Activated T-cell treated with anti-CD3 and anti-CD28 coated beads for 4 hours (primary cell): ENCODE measurements around the gene GXYLT2.

Experiments
- DNase-seq: peaks from one replicate; pipeline ENCODE4 v3.0.0-alpha.2; 2020

GXYLT2 gene, protein sequence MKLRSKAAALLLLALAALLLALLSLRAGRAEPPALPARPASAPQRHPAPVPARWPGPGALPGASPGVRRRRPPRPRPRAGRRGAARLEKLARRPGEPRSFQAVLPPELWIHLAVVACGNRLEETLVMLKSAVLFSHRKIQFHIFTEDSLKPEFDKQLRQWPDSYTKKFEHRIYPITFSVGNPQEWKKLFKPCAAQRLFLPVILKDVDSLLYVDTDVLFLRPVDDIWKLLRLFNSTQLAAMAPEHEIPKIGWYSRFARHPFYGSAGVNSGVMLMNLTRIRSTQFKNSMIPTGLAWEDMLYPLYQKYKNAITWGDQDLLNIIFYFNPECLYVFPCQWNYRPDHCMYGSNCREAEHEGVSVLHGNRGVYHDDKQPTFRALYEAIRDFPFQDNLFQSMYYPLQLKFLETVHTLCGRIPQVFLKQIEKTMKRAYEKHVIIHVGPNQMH

DNA sequence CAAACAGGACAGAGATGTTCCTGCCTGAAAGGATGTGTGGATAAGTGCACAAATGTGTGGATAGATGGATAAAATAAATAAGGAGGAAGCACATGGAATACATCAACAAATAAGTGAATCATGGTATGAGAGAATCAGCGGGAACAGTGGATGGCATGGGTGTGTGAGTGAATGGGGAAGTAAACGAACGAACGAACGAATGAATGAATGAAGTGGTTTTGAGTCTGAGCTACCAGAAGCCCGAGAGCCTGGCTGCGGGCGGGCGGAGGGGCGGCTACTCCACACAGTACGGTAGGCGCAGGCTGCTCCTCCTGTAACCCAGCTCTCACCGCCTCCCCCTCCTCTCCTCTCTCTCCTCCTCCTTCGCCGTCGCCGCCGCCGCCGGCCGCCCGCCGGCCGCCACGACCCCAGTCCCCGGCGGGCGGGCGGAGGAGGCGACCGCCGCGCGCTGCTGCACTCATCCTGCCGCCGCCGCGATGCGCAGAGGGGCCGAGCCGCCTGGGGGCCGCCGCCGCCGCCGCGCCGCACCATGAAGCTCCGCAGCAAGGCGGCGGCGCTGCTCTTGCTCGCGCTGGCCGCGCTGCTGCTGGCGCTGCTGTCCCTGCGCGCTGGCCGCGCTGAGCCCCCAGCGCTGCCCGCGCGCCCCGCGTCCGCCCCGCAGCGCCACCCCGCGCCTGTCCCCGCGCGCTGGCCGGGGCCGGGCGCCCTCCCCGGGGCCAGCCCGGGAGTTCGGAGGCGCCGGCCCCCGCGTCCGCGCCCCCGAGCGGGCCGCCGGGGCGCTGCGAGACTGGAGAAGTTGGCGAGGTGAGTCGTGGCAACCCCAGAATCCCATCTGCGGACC lies at the start of gene GXYLT2:
Gene GXYLT2 (plus strand): TSS at position 342 of the 841 bp plus-strand sequence. CDS start 188 bp downstream, at position 530.
- no peak for DNase-seq

DNA sequence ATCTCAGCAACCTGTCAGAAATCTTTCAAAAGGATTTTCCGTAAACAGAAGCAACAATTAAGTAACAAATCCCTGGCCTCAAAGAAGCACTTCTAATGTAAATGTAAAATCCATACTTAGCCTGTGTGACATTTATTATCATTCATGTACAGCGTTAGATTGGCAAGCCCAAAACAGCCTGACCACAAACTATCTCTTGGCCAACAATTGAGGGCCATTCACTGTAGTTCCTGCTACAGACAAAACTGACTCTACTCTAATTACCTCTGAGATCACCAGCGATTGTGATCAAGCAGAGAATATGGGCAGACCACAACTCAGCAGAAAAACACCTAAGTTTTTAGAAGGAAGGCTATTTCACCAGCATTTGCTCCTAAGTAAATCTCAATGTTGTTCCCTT lies 48.8 kb upstream of the GXYLT2 start:
- no peak for DNase-seq

DNA sequence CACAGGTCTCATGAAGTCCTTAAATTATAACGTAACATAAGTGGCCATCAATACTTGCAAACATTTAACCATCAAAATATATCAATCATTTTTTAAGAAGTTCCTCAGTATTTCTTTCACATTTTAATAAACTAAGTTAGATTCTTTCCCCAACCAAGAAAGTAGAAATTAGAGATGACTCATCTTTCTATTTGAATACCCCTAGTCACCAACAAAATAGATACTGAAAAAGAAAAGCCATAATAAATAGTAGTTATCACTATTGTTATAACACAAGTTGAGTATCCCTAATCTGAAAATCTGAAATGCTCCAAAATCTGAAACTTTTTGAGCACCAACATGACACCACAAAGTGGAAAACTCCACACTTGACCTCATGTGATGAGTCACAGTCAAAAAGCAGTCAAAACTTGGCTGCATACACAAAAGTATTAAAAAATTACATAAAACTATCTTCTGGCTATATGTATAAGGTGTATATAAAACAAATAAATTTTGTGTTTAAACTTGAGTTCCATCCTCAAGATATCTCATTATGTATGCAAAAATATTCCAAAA lies 43.3 kb upstream of the GXYLT2 start:
- no peak for DNase-seq

DNA sequence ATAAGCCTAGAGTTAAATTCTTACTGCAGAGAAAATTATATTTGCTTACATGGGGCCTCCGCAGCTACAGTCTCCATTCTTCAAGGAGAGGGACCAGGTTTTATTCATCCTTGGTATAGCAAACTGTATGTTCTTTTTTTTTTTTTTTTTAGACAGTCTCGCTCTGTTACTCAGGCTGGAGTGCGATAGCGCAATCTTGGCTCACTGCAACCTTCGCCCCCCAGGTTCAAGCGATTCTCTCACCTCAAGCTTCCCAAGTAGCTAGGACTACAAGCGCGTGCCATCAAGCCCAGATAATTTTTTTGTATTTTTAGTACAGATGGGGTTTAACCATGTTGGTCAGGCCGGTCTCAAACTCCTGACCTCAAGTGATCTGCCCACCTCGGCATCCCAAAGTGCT lies 41.7 kb upstream of the GXYLT2 start:
- no peak for DNase-seq

DNA sequence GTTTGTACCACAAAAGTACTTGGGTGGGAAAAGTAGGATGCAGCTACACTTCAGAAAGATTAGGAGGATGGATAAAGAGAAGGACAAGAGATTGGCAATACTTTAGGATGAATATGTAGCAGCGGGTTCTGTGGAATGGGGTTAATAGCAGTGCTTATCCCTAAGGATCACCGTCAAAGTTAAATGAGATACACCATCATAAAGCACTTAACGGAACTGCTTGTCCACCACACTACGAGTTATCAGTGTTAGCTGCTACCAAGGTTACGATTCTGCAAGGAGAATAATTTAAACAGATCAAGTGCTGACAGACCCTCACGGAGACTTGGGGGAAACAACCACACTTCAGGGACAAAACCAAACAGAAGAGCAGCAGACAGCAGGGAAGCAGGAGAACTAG lies 40.6 kb upstream of the GXYLT2 start:
- DNase-seq, result no peak

DNA sequence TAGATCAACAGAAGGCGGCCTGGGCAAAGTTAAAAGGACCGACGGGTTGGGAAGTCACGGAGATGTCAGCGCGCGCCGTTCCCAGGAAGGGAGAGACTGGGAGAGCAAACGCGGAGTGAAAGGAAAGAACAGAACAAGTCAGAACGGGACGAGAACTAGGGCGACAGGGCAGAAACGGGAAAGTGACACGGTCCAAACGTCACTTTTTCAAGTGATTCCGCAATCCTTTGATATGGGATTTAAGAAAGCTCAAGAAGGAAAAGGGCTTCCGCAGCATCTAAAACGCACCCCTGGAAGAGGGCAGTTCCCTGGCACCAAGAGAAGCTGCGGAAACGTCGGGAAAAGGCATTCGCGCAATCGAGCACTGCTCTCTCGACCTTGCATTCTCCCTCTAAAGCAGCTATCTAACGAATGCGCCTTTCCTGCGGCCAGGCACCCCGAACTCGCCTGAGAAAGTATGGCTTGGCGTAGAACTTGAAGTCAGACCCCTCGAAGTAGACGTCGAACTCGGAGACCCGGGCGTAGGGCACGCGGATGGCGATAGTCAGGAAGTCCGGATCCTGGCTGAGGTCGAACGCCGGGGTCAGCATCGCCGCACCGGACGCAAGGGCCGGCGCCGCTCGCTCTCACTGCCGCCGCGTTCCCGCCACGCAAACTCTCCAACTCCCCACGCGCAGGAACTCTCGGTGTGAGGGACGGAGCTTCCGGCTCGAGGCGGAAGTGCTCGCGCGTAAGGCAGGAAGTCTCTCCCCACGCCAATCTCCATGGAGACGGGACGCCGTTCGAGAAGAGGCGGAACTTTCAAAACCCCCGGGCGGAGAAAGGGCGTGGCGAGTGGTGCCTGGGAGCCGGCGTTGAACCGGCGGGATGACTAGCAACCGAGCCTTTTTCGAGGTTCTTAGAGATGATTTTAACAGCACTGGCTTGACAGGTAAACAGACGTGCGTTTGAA lies 39.8 kb upstream of the GXYLT2 start, which contains the start of gene SHQ1:
Gene SHQ1 (minus strand): TSS at position 695 of the 952 bp plus-strand sequence. CDS start 105 bp downstream, at position 590.
- DNase-seq, result peak; percentile 97

DNA sequence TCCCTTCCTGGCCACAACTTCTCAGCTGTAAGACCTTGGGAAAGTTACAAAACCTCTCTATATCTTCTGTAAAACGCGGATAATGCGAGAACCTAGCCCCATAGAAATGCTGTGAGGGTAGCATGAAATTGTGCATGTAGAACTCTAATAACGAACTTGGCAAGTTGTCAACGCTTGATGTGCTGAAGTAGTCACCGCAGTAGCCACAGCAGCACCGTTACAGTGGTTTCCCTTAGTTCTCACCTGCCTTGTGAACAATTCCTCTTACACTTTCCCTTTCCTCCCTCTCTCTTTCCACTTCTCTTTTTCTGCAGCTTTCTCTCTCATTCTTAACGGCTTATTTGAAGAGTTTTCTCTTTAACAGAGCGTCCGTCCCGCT lies 39.2 kb upstream of the GXYLT2 start:
- peak; percentile 4 for DNase-seq

DNA sequence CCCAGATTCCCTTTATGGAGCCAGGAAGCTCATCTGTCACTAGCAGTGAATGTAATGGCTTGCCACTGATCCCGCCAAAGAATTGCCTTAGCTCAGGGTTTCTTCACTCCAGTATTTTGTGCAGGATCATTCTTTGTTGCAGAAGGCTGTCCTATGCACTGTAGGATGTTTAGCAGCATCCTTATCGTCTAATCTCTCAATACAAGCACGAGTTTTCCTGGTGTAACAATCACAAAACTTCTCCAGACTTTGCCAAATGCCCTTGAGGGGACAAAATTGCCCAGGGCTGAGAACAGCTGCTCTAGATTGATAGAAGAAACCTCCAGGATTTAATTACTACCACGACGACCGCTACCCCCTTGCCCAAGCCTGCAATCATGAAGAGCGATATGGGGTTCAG lies 32.8 kb upstream of the GXYLT2 start:
- DNase-seq, result no peak

DNA sequence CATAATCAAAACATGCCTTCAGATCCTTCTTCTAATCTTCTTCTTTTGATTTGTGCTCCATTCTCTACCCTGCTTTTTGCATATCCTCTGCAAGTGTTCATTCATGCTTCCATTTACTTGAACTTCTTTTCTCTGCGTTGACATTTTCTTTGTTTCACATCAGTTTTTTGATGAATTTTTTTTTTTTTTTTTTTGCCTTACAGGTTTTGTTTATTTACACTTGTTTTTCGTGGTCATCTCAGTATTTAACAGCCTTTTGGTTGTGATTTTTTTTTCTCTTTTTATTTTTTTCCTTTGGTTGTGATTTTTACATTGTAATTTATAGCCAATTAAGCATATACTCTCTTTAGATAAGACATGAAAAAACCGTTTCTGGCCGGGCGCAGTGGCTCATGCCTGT lies 27.8 kb upstream of the GXYLT2 start:
- DNase-seq, result no peak

DNA sequence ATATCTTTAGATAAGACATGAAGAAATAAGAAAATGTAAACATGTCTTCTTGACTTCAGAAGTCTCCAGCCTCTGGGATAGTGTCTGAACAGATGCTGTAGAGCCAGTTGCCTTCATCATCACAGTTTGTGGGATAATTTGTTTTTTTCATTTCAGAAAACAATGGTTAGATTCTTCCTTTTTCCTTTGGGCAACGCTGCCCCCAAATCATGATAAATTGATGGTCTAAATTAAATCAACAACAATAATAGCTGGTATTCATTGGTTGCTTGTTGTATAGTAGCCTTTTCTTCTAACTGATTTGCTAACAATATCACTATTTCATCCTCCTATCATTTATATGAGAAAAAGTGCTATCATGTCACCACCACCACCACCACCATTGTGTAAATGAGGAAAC lies 27.0 kb upstream of the GXYLT2 start:
- DNase-seq, result no peak

DNA sequence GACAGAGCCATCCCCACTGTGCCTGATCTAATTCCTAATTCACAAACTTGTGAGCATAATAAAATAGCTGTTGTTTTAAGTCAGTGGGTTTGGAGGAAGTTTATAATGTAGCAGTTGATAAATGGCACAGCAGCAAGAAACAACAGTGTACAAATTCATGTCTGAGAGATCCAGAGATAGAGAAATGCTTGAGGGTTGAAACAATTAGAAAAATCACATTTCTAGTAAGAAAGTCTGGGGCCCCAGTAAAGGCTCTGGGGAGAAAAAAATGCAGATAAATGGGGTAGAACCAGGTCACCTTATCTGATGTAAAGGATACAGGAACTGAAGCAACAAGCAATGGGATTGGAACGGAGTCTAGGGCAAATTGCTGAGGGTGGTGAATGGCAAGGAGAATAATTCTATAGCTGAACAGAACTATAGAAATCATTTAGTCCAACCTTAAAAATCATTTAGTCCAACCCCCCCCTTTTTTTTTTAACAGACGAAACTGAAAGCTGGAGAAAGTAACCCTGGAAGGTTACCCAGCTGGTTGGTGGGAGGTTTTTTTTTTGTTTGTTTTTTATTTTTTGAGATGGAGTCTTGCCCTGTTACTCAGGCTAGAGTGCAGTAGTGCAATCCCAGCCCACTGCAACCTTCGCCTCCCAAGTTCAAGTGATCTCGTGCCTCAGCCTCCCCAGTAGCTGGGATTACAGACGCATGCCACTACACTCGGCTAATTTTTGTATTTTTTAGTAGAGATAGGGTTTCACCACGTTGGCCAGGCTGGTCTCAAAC lies 25.3 kb upstream of the GXYLT2 start:
- no peak for DNase-seq

DNA sequence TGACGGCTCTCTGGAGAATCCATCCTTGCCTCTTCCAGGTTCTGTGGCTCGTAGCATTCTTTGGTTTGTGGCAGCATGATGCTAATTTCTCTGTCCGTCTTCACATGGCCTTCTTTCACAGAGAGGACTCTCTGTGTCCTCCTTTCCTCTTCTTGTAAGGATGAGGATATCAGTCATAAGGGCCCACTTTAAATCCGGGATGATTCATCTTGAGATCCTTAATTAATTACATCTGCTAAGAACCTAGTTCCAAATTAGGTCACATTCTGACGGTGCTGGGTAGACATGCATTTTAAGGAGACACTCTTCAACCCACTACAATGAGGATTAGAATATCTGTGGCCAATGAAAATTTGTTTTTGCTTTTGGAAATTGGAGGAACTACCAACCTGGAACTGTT lies 15.7 kb upstream of the GXYLT2 start:
- DNase-seq, result no peak

DNA sequence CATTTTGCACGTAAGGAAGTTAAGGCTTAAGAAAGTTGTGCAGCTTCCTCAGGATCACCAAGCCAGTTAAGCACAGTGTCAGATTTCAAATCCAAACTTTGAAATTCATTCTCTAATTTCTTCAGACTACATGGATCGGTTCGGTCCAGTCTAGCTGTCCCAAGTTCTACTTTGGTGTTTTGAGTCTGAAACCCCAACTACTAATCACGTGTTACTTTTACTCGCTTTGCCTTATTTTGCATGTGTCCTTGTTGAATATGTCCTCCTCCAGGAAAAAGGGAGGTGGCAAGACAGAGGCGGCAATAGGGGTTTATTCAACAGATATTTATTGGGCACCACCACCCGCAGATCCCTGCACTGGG lies 522 bp upstream of the GXYLT2 start:
- no peak for DNase-seq

DNA sequence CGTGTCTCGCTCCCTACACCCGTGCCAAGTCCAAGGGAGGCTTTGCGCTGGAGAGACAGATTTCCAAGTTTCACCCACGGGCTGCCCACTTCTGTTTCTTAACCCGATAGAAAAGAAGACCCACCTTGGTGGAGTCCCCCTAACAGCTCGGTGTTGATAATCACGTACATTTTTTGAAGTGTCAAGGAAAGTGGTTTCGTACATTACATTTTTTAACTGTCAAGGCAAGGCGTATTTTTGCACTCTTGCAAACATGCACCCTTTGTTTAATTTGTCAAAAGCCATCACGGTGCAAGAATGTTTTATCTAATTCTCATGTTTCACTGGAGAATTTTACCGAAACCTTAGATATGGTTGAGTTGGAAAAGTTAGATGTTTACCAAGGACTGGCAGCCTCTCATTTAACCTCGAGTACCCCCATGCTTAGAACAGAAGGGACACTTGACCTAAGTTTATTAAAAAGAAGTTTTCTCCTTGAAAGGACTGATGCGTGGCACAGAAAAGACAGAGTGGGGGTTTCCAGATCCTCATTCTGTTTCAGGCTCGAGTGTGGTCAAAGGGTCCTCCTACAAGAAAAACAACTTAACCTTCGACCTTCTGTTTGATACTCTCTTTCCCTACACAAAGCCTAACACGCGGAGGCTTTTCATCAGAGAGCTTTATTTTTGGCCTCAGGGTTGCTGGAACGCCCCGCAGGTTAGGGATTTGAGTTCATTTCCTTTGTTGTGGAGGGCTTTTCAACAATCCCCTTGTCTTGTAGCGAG lies 882 bp downstream of the GXYLT2 start:
- DNase-seq, result no peak

DNA sequence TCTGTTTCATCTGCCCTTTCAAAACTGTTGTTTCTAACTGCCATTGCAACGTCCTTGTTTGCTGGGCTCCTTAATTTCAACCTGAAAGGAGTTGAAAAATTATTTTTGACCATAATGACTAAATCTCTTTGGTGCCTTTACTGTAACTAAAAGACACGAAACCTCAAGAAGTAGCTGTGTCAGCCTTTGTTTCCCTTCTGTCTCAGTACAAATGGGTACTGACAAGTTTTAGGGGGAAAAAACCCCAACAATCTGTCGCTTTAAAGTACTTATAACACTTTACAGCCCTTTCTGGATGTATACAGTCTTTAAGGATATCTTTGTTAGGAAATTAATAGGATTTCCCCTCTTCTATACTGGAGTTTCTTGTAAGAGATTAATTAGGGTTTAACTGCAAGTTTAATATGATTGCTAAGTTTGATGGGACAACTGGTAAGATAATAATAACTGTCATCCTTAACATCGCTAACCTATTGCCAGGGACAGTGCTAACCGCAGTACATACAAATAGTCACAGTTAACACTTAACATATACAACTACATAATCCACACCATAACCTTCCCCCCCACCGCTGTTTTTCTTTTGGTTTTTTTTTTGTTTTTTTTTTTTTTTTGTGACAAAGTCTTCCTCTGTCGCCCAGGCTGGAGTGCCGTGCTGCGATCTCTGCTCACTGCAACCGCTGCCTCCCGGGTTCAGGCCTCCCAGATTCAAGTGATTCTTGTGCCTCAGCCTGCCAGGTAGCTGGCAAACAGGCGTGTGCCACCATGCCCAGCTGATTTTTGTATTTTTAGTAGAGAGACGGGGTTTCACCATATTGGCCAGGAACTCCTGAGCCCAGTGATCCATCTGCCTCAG lies 1.7 kb downstream of the GXYLT2 start:
- DNase-seq, result no peak

DNA sequence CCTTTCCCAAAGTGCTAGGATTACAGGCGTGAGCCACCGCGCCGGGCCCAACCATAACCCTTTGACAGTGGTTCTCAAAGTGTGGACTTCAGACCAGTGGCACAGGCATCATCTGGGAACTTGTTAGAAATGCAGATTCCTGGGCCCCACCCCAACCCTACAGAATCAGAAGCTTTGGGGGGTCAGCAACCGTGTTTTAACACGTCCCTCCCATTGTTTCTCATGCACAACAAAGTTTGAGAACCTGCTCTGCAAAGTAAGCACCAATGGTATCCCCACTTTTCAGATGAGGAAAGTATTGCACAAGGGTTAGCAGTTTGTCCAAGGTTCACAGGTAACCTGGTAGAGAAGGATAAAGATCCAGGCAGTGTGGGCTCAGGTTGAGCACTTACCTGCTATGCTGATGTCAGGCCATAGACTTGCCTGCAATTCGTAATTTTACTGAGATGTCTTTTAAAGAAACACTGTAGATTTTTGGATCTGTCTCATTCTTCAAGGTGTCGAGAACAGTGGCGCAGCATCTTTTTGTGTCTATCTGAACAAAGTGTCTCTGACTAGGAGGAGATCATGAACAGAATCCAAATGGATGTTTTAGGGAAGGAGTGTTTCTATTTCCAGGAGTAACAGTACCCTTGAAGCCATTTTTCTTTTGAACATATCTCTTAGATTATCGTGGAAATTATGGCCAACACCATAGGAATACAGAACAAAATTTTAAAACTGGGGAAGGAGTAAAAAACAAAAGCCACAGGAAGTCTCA lies 2.5 kb downstream of the GXYLT2 start:
- no peak for DNase-seq

DNA sequence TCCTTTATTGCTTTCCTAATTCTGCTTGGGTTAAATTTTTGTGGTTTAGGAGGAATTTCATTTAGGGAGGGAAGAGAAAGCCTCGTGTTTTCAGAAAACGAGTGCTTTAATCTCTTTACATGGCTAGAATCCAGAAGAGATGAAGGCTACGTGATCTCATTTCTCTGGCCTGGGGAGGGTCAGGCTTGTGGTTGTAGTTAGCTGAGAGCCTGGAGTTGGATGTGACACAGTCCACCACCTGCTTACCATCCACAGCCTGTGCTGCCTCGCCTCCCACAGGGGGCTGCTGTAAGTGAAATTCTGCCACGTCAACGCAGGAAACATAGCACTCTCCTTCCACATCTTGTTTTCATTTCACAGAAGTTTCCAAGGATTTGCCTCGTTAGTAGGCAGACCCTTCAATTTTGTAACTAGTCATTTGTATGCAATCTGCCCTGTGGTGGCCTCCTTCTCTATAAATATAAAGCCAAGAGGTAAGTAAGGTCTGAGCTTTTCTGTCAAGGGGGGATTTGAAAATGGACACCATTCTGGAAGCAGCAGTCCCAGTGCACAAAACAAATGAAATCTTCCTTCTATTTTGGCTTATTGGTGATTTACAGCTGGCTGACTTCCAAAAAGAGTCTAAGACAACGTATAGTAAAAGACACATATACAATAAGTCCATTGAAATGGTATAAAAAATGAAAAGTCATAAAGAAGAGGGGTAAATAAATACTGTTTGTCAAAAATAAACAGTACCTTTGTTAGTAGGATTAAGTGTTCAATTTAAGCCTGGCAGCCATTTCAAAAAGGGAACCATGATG lies 3.4 kb downstream of the GXYLT2 start:
- DNase-seq, result no peak

DNA sequence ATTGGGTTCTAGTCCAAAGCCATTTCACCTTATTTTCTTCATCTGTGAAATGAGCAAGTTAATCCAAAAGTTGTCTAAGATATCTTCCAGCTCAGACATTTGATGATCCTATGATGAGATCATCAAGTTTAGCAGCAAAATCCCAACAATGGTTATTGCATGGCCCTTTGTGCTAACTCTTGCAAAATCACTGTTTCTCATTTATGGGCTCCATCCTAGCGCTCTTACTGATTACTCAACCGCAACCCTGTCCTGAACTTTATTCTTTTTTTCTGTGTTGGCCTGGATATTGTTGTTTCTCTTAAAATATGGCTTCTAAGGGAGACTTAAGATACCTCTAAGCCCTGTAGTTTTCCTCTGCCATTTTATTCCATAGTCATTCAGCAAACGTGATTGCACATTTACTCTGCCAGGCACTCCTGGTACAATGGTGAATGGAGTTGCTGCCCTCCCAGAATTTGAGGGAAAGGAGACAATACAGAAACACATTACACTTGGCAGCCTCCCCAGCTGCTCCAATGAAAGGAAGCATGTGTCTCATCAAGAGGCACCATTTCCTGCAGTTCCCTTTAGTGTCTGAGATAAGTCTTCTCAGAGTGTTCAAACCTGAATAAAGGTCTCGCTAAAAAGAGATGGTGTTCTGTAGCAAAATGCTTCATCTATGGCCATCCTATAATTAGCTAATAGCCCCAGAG lies 4.4 kb downstream of the GXYLT2 start:
- DNase-seq, result no peak
